H9 (cell line): ENCODE results near the gene PTP4A2. TPM values are rescaled to one million over a fixed set of nuclear protein-coding genes. Genes with fewer than 3 reads are reported as not detected.
A peak's percentile ranks its signal among the peaks of the same experiment; 100 is the strongest.

ENCODE experiments used
- DNase-seq: peaks from one replicate; pipeline ENCODE4 v3.0.0-alpha.2; 2017
- H2AFZ ChIP-seq: one replicate; pipeline ENCODE4 v1.6.1; 2013; ENCODE audit warnings: mild to moderate bottlenecking, low read length, control low read depth, moderate library complexity
- H2AK5ac ChIP-seq: 2 replicates; pipeline ENCODE4 v1.6.1; 2013; ENCODE audit warnings: low read length, control low read depth, mixed read lengths; ENCODE audit not compliant: insufficient read length
- H2BK120ac ChIP-seq: one replicate; pipeline ENCODE4 v1.6.1; 2013; ENCODE audit warnings: low read depth, mild to moderate bottlenecking, low read length, control low read depth, inconsistent platforms; ENCODE audit not compliant: poor library complexity, severe bottlenecking
- H2BK12ac ChIP-seq: 2 replicates; pipeline ENCODE4 v1.6.1; 2013; ENCODE audit warnings: low read length, control low read depth, mixed read lengths, low read depth; ENCODE audit not compliant: insufficient read length
- H2BK15ac ChIP-seq: 2 replicates; pipeline ENCODE4 v1.6.1; 2013; ENCODE audit warnings: low read depth, low read length, control low read depth
- H2BK20ac ChIP-seq: one replicate; pipeline ENCODE4 v1.6.1; 2013; ENCODE audit warnings: low read depth, mild to moderate bottlenecking, low read length, control low read depth, inconsistent platforms; ENCODE audit not compliant: poor library complexity, severe bottlenecking
- H2BK5ac ChIP-seq: 2 replicates; pipeline ENCODE4 v1.6.1; 2013; ENCODE audit warnings: low read length, control low read depth, mixed read lengths; ENCODE audit not compliant: insufficient read length
- H3K14ac ChIP-seq: 2 replicates; pipeline ENCODE4 v1.6.1; 2013; ENCODE audit warnings: low read length, control low read depth; ENCODE audit not compliant: insufficient read depth
- H3K18ac ChIP-seq: 2 replicates; pipeline ENCODE4 v1.6.1; 2013; ENCODE audit warnings: low read depth, mild to moderate bottlenecking, mixed read lengths, low read length, control low read depth; ENCODE audit not compliant: insufficient read length
- H3K23ac ChIP-seq: 2 replicates; pipeline ENCODE4 v1.6.1; 2013; ENCODE audit warnings: low read length, control low read depth, mixed read lengths, low read depth; ENCODE audit not compliant: insufficient read length
- H3K23me2 ChIP-seq: 2 replicates; pipeline ENCODE4 v1.6.1; 2013; ENCODE audit warnings: low read depth, mild to moderate bottlenecking, mixed read lengths, low read length, control low read depth; ENCODE audit not compliant: insufficient read length, poor library complexity, severe bottlenecking
- H3K27ac ChIP-seq: 2 replicates; pipeline ENCODE4 v1.5.1; 2013; ENCODE audit warnings: low read length, control low read depth, mixed read lengths, low read depth; ENCODE audit not compliant: insufficient read length
- H3K27me3 ChIP-seq: 2 replicates; pipeline ENCODE4 v1.6.1; 2013; ENCODE audit warnings: low read length, control low read depth, inconsistent platforms; ENCODE audit not compliant: insufficient read depth
- H3K4ac ChIP-seq: 2 replicates; pipeline ENCODE4 v1.6.1; 2013; ENCODE audit warnings: low read depth, mild to moderate bottlenecking, control low read depth, inconsistent platforms, low read length, moderate library complexity
- H3K4me1 ChIP-seq: 2 replicates; pipeline ENCODE4 v1.6.1; 2013; ENCODE audit warnings: low read length, control low read depth, inconsistent platforms; ENCODE audit not compliant: insufficient read depth
- H3K4me2 ChIP-seq: 2 replicates; pipeline ENCODE4 v1.6.1; 2013; ENCODE audit warnings: low read length, control low read depth, mixed read lengths; ENCODE audit not compliant: insufficient read length, insufficient read depth
- H3K56ac ChIP-seq: 2 replicates; pipeline ENCODE4 v1.6.1; 2013; ENCODE audit warnings: low read depth, mild to moderate bottlenecking, mixed read lengths, low read length, control low read depth; ENCODE audit not compliant: insufficient read length
- H3K79me1 ChIP-seq: 2 replicates; pipeline ENCODE4 v1.6.1; 2013; ENCODE audit warnings: low read depth, mild to moderate bottlenecking, moderate library complexity, low read length, control low read depth, inconsistent platforms; ENCODE audit not compliant: insufficient read depth, poor library complexity, severe bottlenecking
- H3K79me2 ChIP-seq: 2 replicates; pipeline ENCODE4 v1.6.1; 2013; ENCODE audit warnings: low read length, control low read depth, inconsistent platforms; ENCODE audit not compliant: insufficient read depth
- H3K9ac ChIP-seq: 2 replicates; pipeline ENCODE4 v1.6.1; 2013; ENCODE audit warnings: low read length, control low read depth, mixed read lengths; ENCODE audit not compliant: insufficient read length; ENCODE audit errors: extremely low read depth
- H3K9me3 ChIP-seq: one replicate; pipeline ENCODE4 v1.6.1; 2013; ENCODE audit warnings: low read depth, low read length, inconsistent platforms; ENCODE audit not compliant: control insufficient read depth
- H3T11ph ChIP-seq: one replicate; pipeline ENCODE4 v1.6.1; 2013; ENCODE audit warnings: mild to moderate bottlenecking, low read length, control low read depth, inconsistent platforms
- H4K20me1 ChIP-seq: one replicate; pipeline ENCODE4 v1.6.1; 2013; ENCODE audit not compliant: control insufficient read depth, insufficient read length, insufficient read depth
- H4K5ac ChIP-seq: 2 replicates; pipeline ENCODE4 v1.6.1; 2013; ENCODE audit warnings: low read depth, mild to moderate bottlenecking, mixed read lengths, low read length, control low read depth; ENCODE audit not compliant: insufficient read length
- H4K8ac ChIP-seq: replicated peaks from 2 replicates; pipeline ENCODE4 v1.6.1; 2013; ENCODE audit warnings: low read length, control low read depth, mixed read lengths, low read depth; ENCODE audit not compliant: insufficient read length
- H4K91ac ChIP-seq: 2 replicates; pipeline ENCODE4 v1.6.1; 2013; ENCODE audit warnings: low read depth, mild to moderate bottlenecking, moderate library complexity, mixed read lengths, low read length, control low read depth; ENCODE audit not compliant: insufficient read length
- H3K27ac Mint-ChIP-seq, 3 experiments: 2 replicates in 2 of 3; 3 replicates in 1 of 3; pipeline ENCODE4 v1.8.0; 2020 to 2021; ENCODE audit warnings: mixed read lengths in 3 of 3, mild to moderate bottlenecking in 1 of 3, moderate library complexity in 1 of 3
- H3K27me3 Mint-ChIP-seq: 2 replicates; pipeline ENCODE4 v1.8.0; 2021; ENCODE audit warnings: low read depth, mild to moderate bottlenecking, moderate library complexity, mixed read lengths
- H3K36me3 Mint-ChIP-seq, 3 experiments: 2 replicates in 2 of 3; 3 replicates in 1 of 3; pipeline ENCODE4 v1.8.0; 2020 to 2021; ENCODE audit warnings: low read depth in 3 of 3, mixed read lengths in 3 of 3; ENCODE audit not compliant: insufficient read depth in 1 of 3
- H3K4me1 Mint-ChIP-seq, 2 experiments: 2 replicates each; pipeline ENCODE4 v1.8.0; 2020; ENCODE audit warnings: mixed read lengths in 2 of 2
- H3K4me3 Mint-ChIP-seq, 2 experiments: 2 replicates in 1 of 2; 3 replicates in 1 of 2; pipeline ENCODE4 v1.8.0; 2020 to 2021; ENCODE audit warnings: mild to moderate bottlenecking in 2 of 2, mixed read lengths in 2 of 2, moderate library complexity in 1 of 2
- H3K9me3 Mint-ChIP-seq, 2 experiments: 2 replicates in 1 of 2; 3 replicates in 1 of 2; pipeline ENCODE4 v1.8.0; 2020; ENCODE audit warnings: mild to moderate bottlenecking in 2 of 2, mixed read lengths in 2 of 2, moderate library complexity in 1 of 2
- WGBS: extraction: QIAGEN DNeasy Blood & Tissue Kit; methylation state at CpG from one replicate; pipeline ENCODE4 v1.1.7; 2013; ENCODE audit warnings: missing lambda C conversion rate, low lambda C conversion rate, mixed read lengths; ENCODE audit not compliant: insufficient read length; ENCODE audit errors: extremely low coverage; 5-methylcytosine and 5-hydroxymethylcytosine counted together
- total RNA-seq: library from RNA; stranded (reverse); gene quantifications from 2 replicates; pipeline ENCODE4 v1.2.1, GENCODE V29; 2021
- TF ChIP-seq, protein P1 (sequence below): fragments of 200-600 bp; sonication (generic); conservative IDR thresholded peaks from 3 replicates; pipeline ENCODE4 v1.8.0; 2021; ENCODE audit warnings: antibody characterized with exemption, mild to moderate bottlenecking

PTP4A2 gene
- total RNA-seq, 1 experiment from 2014 or later, result 192 TPM

DNA sequence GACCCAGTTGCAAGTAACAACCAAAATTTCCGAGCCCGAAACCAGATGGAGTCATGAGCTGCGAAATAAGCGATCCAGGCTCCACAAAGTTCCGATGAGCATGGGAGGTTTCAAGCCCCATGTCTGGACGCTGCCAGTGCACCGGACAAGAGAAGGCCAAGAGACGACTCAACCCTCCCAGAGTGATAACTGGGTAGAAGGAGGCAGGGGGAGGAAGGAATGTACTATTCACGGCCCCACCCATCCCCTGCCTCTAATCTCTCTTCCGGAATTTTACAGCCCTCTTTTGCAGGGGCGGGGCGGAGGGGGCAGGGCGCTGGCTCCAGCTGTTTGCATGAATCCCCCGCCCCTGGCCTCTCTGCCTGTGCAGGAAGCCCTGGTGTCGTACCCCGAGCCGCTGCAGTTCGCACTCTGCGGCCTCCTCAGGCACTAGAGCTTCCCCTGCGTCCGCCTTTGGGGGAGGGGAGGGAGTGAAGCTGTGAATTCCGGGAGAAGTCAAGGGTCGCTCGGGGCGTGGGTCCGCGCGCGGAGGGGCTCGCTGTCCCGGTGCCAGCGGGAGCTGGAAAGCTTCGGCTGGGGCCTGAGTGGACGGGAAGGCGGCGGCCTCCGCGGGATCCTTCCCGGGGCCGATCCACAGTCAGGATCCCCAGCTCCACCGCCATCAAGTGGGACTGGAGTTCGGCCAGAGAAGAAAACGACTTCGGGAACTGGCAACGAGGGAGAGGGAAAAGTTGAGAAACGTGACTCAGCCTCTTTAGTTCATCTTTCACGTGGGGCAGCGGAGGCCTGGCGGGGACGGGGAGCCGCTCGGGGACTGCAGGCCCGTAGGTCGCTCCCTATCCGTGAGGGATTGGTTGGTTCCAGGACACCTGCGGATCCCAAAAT, 6.3 kb upstream of the PTP4A2 start:
- peak; percentile 97 for DNase-seq
- H3K4ac ChIP-seq, result peak overlapping the region; percentile 58; the same call in 1 of the 2 replicates
- peaks cover 4% of the 10 kb centered on the region for H3K23me2 ChIP-seq

More for the DNA sequence above, 6.3 kb upstream of the PTP4A2 start:
- H3K27me3 ChIP-seq, result no peaks in the 10 kb centered on the region
- peak overlapping the region; percentile 65 to 75 for H3K4me3 Mint-ChIP-seq
- no peak overlapping the region for H3T11ph ChIP-seq
- WGBS, result no CpG with 5 or more reads among the region's 56 CpGs
- H2BK15ac ChIP-seq, result no peak overlapping the region
- peaks cover 5% of the 10 kb centered on the region for H3K27me3 Mint-ChIP-seq
- peak overlapping the region; percentile 4 for H2BK12ac ChIP-seq
- TF ChIP-seq, protein P1, sequence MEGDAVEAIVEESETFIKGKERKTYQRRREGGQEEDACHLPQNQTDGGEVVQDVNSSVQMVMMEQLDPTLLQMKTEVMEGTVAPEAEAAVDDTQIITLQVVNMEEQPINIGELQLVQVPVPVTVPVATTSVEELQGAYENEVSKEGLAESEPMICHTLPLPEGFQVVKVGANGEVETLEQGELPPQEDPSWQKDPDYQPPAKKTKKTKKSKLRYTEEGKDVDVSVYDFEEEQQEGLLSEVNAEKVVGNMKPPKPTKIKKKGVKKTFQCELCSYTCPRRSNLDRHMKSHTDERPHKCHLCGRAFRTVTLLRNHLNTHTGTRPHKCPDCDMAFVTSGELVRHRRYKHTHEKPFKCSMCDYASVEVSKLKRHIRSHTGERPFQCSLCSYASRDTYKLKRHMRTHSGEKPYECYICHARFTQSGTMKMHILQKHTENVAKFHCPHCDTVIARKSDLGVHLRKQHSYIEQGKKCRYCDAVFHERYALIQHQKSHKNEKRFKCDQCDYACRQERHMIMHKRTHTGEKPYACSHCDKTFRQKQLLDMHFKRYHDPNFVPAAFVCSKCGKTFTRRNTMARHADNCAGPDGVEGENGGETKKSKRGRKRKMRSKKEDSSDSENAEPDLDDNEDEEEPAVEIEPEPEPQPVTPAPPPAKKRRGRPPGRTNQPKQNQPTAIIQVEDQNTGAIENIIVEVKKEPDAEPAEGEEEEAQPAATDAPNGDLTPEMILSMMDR, result no peak
- H3K4me1 ChIP-seq, result peaks cover 9% of the 10 kb centered on the region; the same call in 1 of the 2 replicates
- peak overlapping the region; percentile 50 for H3K9ac ChIP-seq
- H3K9me3 ChIP-seq, result no peaks in the 10 kb centered on the region
- H4K5ac ChIP-seq, result no peak overlapping the region
- H2AK5ac ChIP-seq, result no peak overlapping the region
- no peaks in the 10 kb centered on the region; a peak in 1 of 7 replicates for H3K36me3 Mint-ChIP-seq
- H3K14ac ChIP-seq, result peak overlapping the region; percentile 92
- no peak overlapping the region for H2BK120ac ChIP-seq
- H3K79me2 ChIP-seq, result no peaks in the 10 kb centered on the region
- H4K91ac ChIP-seq, result no peak overlapping the region
- H4K8ac ChIP-seq, result no peak overlapping the region
- no peak overlapping the region for H3K56ac ChIP-seq
- H4K20me1 ChIP-seq, result no peaks in the 10 kb centered on the region
- H3K4me1 Mint-ChIP-seq, result peaks cover 22 to 25% of the 10 kb centered on the region in 2 experiments
- peak overlapping the region; percentile 10 for H3K27ac ChIP-seq
- peak overlapping the region; percentile 92 to 97 (median 93) for H3K27ac Mint-ChIP-seq
- H3K23ac ChIP-seq, result no peak overlapping the region
- peak overlapping the region; percentile 73 for H3K4me2 ChIP-seq
- peak overlapping the region; percentile 91 for H3K18ac ChIP-seq
- H2BK5ac ChIP-seq, result no peak overlapping the region
- no peaks in the 10 kb centered on the region for H3K9me3 Mint-ChIP-seq
- H2BK20ac ChIP-seq, result no peak overlapping the region
- H3K79me1 ChIP-seq, result no peaks in the 10 kb centered on the region
- peak overlapping the region; percentile 63 for H2AFZ ChIP-seq
